HG03064 (cell line): ENCODE data around the gene VLDLR.
"Not testable (repeated sequence)": the region's sequence is repeated elsewhere in the genome, so short reads cannot be mapped to it uniquely, and the experiment has no call there.

Experiments used
- ATAC-seq: cut with Tn5 transposase; IDR thresholded peaks from one replicate; pipeline ENCODE4 v1.9.1; 2021; ENCODE audit warnings: low read depth; ENCODE audit not compliant: unreplicated experiment

VLDLR gene

GRCh38 chr9:2707256-2707655 is 85.7 kb downstream of the VLDLR start:
- ATAC-seq: not testable (repeated sequence)
